CD4-positive, CD25-positive, alpha-beta regulatory T cell (primary cell): ENCODE measurements around the gene KLHL11. TPM values are rescaled to one million over a fixed set of nuclear protein-coding genes. Genes with fewer than 3 reads are reported as not detected.
"Not testable (repeated sequence)": the region's sequence is repeated elsewhere in the genome, so short reads cannot be mapped to it uniquely, and the experiment has no call there.

Source experiments
- ATAC-seq, 2 donors: fragments of 150-1000 bp; cut with Tn5 transposase; one replicate each; pipeline ENCODE4 v1.10.0; 2021; ENCODE audit warnings: low read depth in 2 of 2, moderate number of reproducible peaks in 2 of 2, moderate library complexity in 1 of 2
- DNase-seq, 3 donors: peaks; one replicate each; pipeline versions ENCODE4 v3.0.0 to v3.0.0-alpha.2; 2012 to 2022; ENCODE audit warnings: mixed read lengths in 1 of 3
- H3K27ac ChIP-seq: one replicate; pipeline ENCODE4 v1.7.0; 2013; ENCODE audit warnings: mild to moderate bottlenecking, low read length; ENCODE audit not compliant: insufficient read depth, poor library complexity, severe bottlenecking
- H3K27me3 ChIP-seq: one replicate; pipeline ENCODE4 v1.7.0; 2013; ENCODE audit warnings: low read length; ENCODE audit not compliant: control insufficient read depth, insufficient read depth
- H3K36me3 ChIP-seq: one replicate; pipeline ENCODE4 v1.7.0; 2013; ENCODE audit warnings: mild to moderate bottlenecking, low read length, moderate library complexity; ENCODE audit not compliant: control insufficient read depth, insufficient read depth
- H3K4me1 ChIP-seq: 2 replicates; pipeline ENCODE4 v1.7.0; 2013; ENCODE audit warnings: mild to moderate bottlenecking, low read length; ENCODE audit not compliant: insufficient read depth, control insufficient read depth, poor library complexity, severe bottlenecking
- H3K4me3 ChIP-seq: one replicate; pipeline ENCODE4 v1.7.0; 2013; ENCODE audit warnings: low read depth, mild to moderate bottlenecking, low read length, moderate library complexity
- H3K9me3 ChIP-seq, 2 experiments: 1 replicate in 1 of 2; 2 replicates in 1 of 2; pipeline ENCODE4 v1.7.0; 2013; ENCODE audit warnings: low read length in 2 of 2, mild to moderate bottlenecking in 1 of 2, moderate library complexity in 1 of 2; ENCODE audit not compliant: control insufficient read depth in 2 of 2
- H3K27ac Mint-ChIP-seq, 3 donors: one replicate each; pipeline ENCODE4 v1.8.0; 2020 to 2022; ENCODE audit warnings: mild to moderate bottlenecking in 3 of 3, mixed read lengths in 3 of 3, moderate library complexity in 2 of 3
- H3K27me3 Mint-ChIP-seq: one replicate; pipeline ENCODE4 v1.8.0; 2022; ENCODE audit warnings: mild to moderate bottlenecking, mixed read lengths
- H3K36me3 Mint-ChIP-seq: one replicate; pipeline ENCODE4 v1.8.0; 2020; ENCODE audit warnings: mixed read lengths
- H3K4me1 Mint-ChIP-seq, 4 donors: one replicate each; pipeline ENCODE4 v1.8.0; 2020 to 2022; ENCODE audit warnings: mixed read lengths in 4 of 4, mild to moderate bottlenecking in 1 of 4
- H3K4me3 Mint-ChIP-seq, 4 donors: one replicate each; pipeline ENCODE4 v1.8.0; 2020 to 2022; ENCODE audit warnings: mild to moderate bottlenecking in 4 of 4, mixed read lengths in 4 of 4, moderate library complexity in 3 of 4
- H3K9me3 Mint-ChIP-seq, 7 donors: one replicate each; pipeline ENCODE4 v1.8.0; 2020 to 2022; ENCODE audit warnings: mixed read lengths in 7 of 7, mild to moderate bottlenecking in 3 of 7, moderate library complexity in 2 of 7
- polyA plus RNA-seq, 4 donors: library from polyadenylated mRNA; unstranded; fragments of 300-500 nt; fragmentation: Illumina TruSeq; gene quantifications; one replicate each; pipeline ENCODE4 v1.2.3, GENCODE V29; 2021
- total RNA-seq: library from RNA; stranded (reverse); gene quantifications from one replicate; pipeline ENCODE4 v1.2.3, GENCODE V29; 2022

The KLHL11 gene
- total and polyA plus RNA-seq, 5 donors from 2014 or later, result 5.4 to 21.7 (median 7.5) TPM

- no peaks in the 10 kb centered on the region for H3K9me3 ChIP-seq
- peaks cover 8 to 26% (median 9%) of the 10 kb centered on the region in 4 donors for H3K4me1 Mint-ChIP-seq
- no peak for ATAC-seq
Observed at GRCh38 chr17:41835214-41835799, 29.9 kb downstream of the KLHL11 start.

DNA sequence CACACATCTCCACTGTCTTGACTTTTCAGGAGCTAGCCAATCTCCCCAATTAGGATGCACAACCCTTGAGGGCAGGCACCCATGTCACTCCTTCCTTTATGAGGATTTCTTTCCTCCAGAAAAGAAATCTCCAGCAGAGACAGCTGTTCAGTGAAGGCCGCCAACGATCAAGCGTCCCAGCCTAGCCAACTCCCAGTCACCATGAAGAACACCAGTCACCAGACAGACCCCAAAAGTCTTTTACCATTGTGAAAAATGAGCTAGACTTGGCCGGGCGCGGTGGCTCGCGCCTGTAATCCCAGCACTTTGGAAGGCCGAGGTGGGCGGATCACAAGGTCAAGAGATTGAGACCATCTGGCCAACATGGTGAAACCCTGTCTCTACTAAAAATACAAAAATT lies 35.3 kb downstream of the KLHL11 start:
- H3K27me3 ChIP-seq, H3K4me3 ChIP-seq, H3K27ac ChIP-seq, H3K36me3 ChIP-seq, ATAC-seq, H3K9me3 ChIP-seq, H3K4me3 Mint-ChIP-seq, DNase-seq, H3K27me3 Mint-ChIP-seq, H3K9me3 Mint-ChIP-seq, H3K27ac Mint-ChIP-seq, H3K4me1 ChIP-seq: not testable (repeated sequence)
- Mint-ChIP-seq H3K4me1 (peaks cover 5 to 13% (median 5%) of the 10 kb centered on the region in 4 donors), H3K36me3 (peaks cover 13% of the 10 kb centered on the region)

More at GRCh38 chr17:41835214-41835799, 29.9 kb downstream of the KLHL11 start:
- no peaks in the 10 kb centered on the region for H3K9me3 Mint-ChIP-seq
- DNase-seq, result no peak
- H3K27me3 ChIP-seq, result peaks cover 3% of the 10 kb centered on the region
- H3K4me3 ChIP-seq, result peak overlapping the region; percentile 44
- H3K36me3 Mint-ChIP-seq, result peaks cover 13% of the 10 kb centered on the region
- H3K4me1 ChIP-seq, result peaks cover 12% of the 10 kb centered on the region
- H3K4me3 Mint-ChIP-seq, result peak overlapping the region; percentile 87 to 91 (median 89)
- peak overlapping the region; percentile 70 to 88 (median 75) for H3K27ac Mint-ChIP-seq
- H3K27me3 Mint-ChIP-seq, result peaks cover 16% of the 10 kb centered on the region
- H3K36me3 ChIP-seq, result peaks cover 5% of the 10 kb centered on the region
- H3K27ac ChIP-seq, result no peak overlapping the region

- peaks cover 2% of the 10 kb centered on the region for H3K36me3 ChIP-seq
- Mint-ChIP-seq H3K9me3 (no peaks in the 10 kb centered on the region), H3K27ac (peak overlapping the region in 1 of 3 donors; percentile 76), H3K4me1 (no peaks in the 10 kb centered on the region), H3K36me3 (peaks cover under 1% of the 10 kb centered on the region), H3K27me3 (no peaks in the 10 kb centered on the region), H3K4me3 (no peak overlapping the region)
- H3K27ac ChIP-seq, result no peak overlapping the region
- no peaks in the 10 kb centered on the region for H3K4me1 ChIP-seq
- H3K4me3 ChIP-seq, result no peak overlapping the region
- no peaks in the 10 kb centered on the region for H3K9me3 ChIP-seq
- no peaks in the 10 kb centered on the region for H3K27me3 ChIP-seq
- ATAC-seq (no peak), DNase-seq (no peak)
Observed at GRCh38 chr17:41825175-41825845, 39.9 kb downstream of the KLHL11 start.

- H3K4me1 ChIP-seq, result no peaks in the 10 kb centered on the region
- Mint-ChIP-seq H3K4me3 (no peak overlapping the region), H3K27me3 (no peaks in the 10 kb centered on the region), H3K36me3 (no peaks in the 10 kb centered on the region), H3K9me3 (no peaks in the 10 kb centered on the region), H3K4me1 (no peaks in the 10 kb centered on the region), H3K27ac (no peak overlapping the region)
- DNase-seq (no peak), ATAC-seq (no peak)
- no peak overlapping the region for H3K4me3 ChIP-seq
- H3K9me3 ChIP-seq, result no peaks in the 10 kb centered on the region
- H3K36me3 ChIP-seq, result peaks cover 2% of the 10 kb centered on the region
- no peaks in the 10 kb centered on the region for H3K27me3 ChIP-seq
- H3K27ac ChIP-seq, result no peak overlapping the region
Observed at GRCh38 chr17:41824086-41824485, 41.1 kb downstream of the KLHL11 start.

GRCh38 chr17:41823580-41823979 lies 41.6 kb downstream of the KLHL11 start:
- H3K27ac Mint-ChIP-seq, result no peak overlapping the region

DNA sequence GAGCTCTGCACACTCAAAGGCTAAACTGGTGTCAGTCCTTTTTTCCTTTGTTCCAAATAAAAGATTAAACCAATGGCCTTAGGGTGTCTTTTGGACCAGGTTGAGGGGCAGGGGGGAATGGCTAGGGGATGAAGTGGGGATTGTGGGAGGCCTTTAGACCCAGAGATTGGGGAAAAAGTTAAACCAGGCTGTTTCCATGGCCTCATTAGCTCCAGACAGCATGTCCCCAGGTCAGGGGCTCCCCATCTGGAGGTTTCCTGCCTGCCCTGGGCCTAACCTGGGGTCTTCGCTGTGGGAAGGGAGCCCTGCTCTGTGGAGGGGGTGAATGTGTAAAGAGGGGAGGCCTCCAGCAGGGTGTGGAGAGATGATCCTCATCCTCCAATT lies 42.1 kb downstream of the KLHL11 start:
- Histone ChIP-seq H3K9me3 (no peaks in the 10 kb centered on the region), H3K27me3 (no peaks in the 10 kb centered on the region), H3K27ac (no peak overlapping the region), H3K4me1 (no peaks in the 10 kb centered on the region), H3K36me3 (peaks cover 2% of the 10 kb centered on the region), H3K4me3 (no peak overlapping the region)
- Mint-ChIP-seq H3K4me1 (no peaks in the 10 kb centered on the region), H3K36me3 (no peaks in the 10 kb centered on the region), H3K9me3 (no peaks in the 10 kb centered on the region), H3K27me3 (no peaks in the 10 kb centered on the region), H3K4me3 (no peak overlapping the region), H3K27ac (no peak overlapping the region)
- ATAC-seq (no peak), DNase-seq (no peak)

More at GRCh38 chr17:41823580-41823979, 41.6 kb downstream of the KLHL11 start:
- no peak for ATAC-seq
- DNase-seq, result no peak
- no peak overlapping the region for H3K4me3 Mint-ChIP-seq
- Histone ChIP-seq H3K36me3 (peaks cover 2% of the 10 kb centered on the region), H3K9me3 (no peaks in the 10 kb centered on the region), H3K27me3 (no peaks in the 10 kb centered on the region), H3K4me1 (no peaks in the 10 kb centered on the region), H3K27ac (no peak overlapping the region), H3K4me3 (no peak overlapping the region)
- H3K36me3 Mint-ChIP-seq, result no peaks in the 10 kb centered on the region
- no peaks in the 10 kb centered on the region for H3K4me1 Mint-ChIP-seq
- H3K9me3 Mint-ChIP-seq, result no peaks in the 10 kb centered on the region
- no peaks in the 10 kb centered on the region for H3K27me3 Mint-ChIP-seq

- H3K4me1 Mint-ChIP-seq, result no peaks in the 10 kb centered on the region
- H3K27me3 Mint-ChIP-seq, result no peaks in the 10 kb centered on the region
- H3K9me3 ChIP-seq, result no peaks in the 10 kb centered on the region
- peaks cover 2% of the 10 kb centered on the region for H3K36me3 ChIP-seq
- no peak overlapping the region for H3K27ac Mint-ChIP-seq
- no peak overlapping the region for H3K4me3 Mint-ChIP-seq
- no peaks in the 10 kb centered on the region for H3K9me3 Mint-ChIP-seq
- H3K4me1 ChIP-seq, result no peaks in the 10 kb centered on the region
- no peaks in the 10 kb centered on the region for H3K27me3 ChIP-seq
- H3K27ac ChIP-seq, result no peak overlapping the region
- no peaks in the 10 kb centered on the region for H3K36me3 Mint-ChIP-seq
- H3K4me3 ChIP-seq, result no peak overlapping the region
- DNase-seq, result no peak
- no peak for ATAC-seq
Observed at GRCh38 chr17:41822216-41823140, 42.7 kb downstream of the KLHL11 start.
